GM18870 (cell line): Measurements from ENCODE around the gene PTPRE.

Experiments
- ATAC-seq: cut with Tn5 transposase; IDR thresholded peaks from one replicate; pipeline ENCODE4 v1.9.1; 2021; ENCODE audit warnings: moderate library complexity; ENCODE audit not compliant: unreplicated experiment

Gene PTPRE

DNA sequence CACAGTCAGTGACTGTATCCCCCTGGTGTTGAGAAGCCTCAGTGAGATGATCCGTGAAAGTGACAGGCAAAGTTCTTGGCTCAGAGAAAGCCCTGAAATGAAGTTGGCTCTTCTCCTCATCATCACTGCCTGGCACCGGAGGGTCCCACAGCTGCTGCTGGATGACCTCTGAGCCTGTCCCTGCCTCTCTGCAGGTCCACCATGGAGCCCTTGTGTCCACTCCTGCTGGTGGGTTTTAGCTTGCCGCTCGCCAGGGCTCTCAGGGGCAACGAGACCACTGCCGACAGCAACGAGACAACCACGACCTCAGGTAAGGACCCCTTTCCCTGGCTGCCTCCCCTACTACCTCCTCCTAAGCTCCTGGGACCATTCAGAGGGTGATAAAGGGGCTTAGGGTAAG, 133.8 kb downstream of the PTPRE start:
- ATAC-seq, result no peak

DNA sequence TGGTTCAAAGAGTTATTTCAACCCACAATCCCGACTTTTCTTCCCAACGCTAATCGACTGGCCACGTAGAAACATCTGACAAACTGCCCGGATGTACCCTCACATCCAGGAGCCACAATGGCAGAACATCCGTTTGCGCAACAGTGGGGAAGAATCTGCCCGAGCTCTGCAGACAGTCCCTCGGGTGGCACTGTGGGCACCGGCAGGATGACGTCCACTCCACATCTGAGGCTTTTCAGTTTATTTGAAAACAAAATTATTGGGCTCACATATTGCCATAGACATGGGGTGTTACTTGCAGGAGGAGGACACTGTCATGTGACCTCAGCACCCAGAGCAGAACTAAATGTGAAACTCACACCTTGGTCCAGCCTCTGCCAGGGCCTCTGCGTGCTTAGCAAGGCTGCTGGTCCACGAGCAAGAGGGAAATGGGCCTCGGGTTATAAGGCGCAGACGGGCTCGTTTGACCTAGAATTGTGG, 135.3 kb downstream of the PTPRE start:
- no peak for ATAC-seq

DNA sequence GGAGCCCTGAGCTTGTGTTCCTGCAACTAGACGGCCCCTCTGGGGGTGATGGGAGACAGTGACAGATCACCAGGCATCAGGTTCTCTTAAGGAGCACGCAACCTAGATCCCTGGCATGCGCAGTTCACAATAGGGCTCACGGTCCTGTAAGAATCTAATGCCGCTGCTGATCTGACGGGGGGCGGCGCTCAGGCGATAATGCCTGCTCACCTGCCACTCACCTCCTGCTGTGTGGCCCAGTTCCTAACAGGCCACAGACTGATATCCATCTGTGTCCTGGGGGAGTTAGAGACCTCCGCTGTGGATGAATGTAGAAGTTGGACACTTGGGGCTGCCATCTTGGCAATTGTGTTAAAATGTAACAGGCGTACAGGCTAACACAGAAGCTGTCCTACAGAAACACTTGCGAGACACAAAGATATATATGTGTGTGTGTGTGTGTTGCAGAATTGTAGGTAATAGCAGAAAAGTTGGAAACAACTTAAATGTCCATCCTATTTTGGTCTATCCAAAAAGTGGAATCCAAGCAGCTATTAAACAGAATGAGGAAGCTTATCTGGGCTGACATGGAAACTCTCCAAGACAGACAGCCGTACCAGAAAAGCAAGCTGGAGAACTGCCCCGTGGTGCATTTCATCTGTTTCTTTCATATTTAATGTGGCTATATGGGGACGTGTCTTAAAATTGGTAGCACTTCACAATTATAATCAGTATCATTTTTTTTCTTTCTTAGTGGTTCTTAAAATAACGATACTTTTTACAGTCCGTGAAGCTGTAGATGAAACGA, 136.5 kb downstream of the PTPRE start:
- no peak for ATAC-seq

DNA sequence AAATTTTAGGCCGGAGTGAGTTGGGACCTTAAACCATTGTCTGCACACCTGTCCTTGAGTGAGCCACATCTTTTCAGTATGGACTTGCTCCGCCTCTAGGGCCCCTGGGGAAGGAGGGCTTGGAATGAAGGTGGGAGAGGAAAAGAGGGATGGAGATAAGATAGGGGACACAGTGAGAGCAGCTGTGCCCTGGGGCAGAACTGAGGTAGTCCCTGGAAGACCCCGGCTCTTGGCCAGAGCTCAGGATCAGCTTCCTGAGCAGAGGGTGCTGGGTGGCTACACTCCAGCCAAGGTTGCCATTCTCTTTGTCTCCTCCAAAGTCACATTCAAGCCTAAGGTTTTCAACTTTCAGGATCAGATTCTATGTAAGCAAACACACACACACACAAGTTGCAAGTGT, 137.3 kb downstream of the PTPRE start:
- ATAC-seq, result no peak

DNA sequence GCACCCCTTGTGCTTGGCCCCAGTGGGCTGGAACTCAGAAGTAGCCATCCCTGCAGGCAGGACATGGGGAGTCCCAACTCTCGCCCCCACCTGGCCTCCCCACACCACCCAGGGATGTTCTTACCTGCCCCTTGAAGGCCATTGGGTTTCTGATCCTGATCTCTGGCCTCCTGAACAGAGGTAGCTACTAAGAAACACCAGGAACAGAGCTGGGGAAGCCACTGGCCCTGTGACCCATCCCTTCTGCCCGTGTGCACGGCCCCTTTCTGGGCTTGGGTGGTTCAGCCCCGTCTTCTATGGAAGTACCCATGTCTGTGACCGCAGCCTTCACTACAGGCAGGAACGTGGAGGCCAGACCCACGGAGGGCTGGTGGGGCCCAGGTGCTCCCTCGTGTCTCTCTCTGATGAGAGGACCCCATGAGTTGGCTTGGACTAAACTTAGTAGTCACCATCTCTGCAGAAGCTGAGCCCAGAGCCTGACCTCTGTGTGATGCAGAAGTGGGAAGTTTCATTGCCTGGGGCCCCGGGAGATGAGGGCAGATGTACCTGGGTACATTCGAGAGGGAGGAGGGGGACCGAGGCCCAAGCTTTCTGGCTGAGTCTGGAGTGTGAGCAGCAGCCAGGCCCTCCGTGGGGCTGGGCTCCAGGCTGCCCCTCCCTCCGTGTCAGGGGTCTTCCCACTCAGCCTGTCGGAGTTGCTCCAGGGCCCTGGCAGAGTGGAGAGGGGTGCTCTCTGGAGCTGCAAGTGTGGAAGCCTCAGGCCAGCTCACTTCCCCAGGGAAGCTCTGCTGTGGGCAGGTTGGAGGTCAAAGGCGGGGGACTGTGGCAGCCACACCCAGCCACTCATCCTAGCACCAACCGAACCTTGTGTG, 138.3 kb downstream of the PTPRE start:
- no peak for ATAC-seq

DNA sequence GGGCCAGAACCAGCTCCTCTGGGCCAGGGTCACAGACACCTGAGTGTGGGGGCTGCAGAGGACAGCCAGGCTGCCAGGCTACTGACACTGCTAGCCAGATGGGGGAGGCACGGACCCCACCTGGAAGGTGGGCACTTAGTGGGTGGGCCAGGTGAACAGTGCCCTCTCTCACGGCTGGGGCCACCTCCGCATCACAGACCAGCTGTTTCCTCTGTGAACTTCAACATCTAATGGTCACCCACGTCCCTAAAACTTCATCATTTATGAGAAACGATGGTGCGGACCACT, 138.9 kb downstream of the PTPRE start:
- ATAC-seq, result no peak

DNA sequence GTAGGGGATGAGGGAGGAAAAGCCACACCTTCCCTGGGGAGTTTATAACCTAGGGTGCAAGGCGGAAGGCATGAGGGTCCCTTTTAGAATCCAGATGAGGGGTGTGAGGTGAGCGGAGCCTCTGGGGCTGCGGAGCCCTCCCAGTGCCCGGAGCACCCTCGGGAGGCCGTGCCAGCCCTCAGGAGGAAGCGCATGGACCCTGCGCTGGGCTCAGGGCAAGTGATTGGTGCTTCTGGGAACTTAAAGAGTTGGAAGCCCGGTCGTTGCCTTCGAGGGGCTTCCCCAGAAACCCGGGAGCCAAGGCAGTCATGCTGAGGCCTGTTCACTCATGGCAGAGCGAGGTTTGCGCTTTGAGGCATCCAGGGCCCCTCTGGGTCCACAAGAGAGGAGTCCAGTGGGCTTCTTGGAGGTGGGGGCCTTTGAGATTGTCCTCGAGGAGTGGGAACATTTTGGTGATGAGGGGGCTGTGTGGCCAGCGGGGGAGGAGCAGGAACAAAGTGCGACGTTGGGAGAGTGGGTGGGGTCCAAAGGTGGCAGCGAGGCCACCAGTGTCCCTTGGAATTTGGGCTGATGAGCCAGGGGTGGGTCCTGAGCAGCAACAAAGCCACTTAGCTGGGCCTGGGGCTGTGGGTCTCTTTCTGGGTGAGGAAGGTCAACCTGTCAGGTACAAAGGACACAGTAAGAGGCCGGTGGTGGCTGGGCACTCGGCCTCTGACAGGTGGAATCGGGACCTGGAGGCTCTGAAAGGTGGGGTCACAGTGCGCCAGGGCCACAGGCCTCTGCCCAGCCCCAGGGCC, 139.5 kb downstream of the PTPRE start:
- ATAC-seq, result no peak

DNA sequence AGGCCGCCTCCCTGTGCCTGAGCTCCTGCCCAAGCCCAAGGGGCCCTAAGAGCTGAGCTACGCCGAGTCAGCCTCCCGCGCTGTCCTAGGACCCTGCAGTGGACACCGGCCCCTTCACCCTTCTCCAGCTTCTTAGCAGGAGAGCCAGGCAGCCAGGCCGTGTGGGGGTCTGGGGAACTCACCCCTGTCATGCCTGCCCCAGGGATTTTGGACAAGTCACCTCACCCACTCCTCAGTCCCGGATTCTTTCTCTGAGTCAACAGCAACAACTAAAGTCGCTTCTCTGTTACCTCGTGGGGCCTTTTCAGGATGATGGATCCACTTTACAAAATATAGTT, 140.0 kb downstream of the PTPRE start:
- peak; percentile 1 for ATAC-seq

DNA sequence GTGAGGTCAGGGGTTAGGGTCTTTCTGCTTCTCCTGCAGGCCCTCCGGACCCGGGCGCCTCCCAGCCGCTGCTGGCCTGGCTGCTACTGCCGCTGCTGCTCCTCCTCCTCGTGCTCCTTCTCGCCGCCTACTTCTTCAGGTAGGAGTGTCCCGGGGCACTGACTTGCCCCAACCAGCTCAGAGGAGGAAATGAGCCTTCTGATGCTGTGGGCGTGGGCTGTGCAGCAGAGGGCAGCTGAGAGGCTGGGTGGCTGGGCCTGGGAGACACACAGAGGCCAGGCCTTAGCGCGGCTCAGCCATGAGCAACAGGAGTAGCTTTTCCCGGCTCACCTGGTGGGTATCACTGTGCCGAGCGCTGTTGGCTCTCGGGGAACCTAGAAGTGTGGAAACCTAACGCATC, 140.4 kb downstream of the PTPRE start:
- peak; percentile 95 for ATAC-seq

DNA sequence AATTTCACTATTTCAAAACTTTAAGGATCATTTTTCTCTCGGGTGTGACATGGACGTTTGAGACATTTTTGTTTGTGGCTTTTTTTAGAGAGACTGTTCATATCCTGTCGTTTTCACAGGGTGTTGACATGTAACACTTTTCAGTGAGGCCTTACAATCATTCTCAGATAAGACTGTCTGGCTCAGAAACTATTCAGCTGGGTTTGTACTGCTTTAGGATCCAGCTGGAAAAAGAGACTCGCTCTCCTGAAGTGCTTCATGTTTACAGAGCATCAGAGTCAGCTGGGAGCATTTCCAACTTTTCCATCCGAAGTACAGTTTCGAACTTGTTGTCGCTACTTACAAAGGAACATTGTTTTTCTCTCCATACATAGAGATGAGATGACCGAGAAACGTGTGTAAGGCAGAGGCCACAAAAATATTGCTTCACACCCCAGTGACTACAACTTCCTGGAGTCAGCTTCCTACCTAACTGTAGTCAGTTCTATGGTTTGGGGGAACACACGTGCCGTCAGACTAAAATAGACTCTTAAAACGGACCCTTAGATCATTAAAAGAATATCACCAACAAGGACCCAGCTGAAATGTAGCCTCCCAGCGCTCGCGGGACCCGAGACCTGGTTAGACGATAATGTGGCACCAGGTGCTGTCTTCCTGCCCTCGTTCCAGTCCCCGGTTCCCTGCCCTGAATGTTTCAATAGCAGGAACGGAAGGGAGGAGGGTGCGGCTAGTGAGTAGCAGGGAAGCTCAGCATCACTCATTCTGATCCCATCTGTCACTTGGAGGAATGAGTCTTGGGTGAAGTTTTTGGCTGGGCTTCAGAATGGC, 141.3 kb downstream of the PTPRE start:
- peak; percentile 32 for ATAC-seq

DNA sequence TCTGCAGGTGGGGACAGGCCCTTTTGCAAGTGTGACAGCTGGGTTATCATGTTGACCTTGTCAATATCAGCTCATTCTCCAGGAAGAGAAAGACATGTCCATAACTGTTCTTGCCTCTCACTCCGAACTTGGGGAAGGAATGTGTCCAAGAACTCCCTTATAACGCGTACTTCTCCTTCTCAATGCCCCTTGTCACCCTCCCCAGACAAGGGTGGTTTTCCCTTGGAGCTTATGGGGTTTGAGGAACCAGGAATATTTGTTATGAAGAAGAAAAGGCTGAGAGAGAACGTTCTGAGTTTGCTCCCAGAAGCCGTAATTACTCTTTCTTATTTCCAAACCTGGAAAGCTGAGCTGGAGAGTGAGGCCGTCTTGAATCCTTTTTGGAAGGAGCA, 141.9 kb downstream of the PTPRE start:
- no peak for ATAC-seq

DNA sequence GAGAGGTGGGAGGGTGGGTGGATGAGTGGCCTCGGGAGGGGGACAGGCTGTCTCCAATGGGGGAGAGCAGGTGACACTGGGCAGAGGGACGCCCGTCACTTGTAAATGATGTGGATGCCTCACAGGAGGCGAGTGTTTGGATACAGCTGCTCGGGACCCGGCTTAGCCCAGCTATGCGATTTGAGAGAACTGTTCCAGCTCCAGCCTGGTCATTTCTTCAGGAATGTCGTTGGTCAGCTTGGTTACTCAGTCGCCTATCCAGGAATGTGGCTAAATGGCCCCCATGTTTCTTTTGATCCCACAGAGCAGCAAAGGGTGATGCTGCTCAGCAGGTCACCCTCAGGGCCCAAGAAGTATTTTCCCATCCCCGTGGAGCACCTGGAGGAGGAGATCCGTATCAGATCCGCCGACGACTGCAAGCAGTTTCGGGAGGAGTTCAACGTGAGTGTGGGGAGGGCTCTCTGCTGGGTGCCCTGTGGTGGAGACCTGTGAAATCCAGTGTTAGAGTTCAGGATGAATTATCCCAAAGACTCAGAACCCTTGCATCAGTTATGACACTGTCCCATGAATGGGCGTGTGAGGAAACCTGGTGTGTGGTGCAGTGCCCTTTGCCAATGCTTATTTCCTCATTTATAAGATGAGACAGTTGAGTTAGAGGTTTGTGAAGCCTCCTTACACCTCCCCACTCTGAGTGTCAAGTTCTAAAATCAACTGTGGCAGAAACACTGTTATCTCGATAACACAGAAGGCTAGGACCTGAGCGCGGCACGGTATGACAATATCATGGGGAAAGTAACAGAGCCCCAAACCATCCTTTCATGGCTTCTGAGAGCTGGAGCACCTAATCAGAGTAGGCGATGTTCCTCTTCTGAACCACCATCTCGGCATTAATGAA, 142.6 kb downstream of the PTPRE start:
- no peak for ATAC-seq

DNA sequence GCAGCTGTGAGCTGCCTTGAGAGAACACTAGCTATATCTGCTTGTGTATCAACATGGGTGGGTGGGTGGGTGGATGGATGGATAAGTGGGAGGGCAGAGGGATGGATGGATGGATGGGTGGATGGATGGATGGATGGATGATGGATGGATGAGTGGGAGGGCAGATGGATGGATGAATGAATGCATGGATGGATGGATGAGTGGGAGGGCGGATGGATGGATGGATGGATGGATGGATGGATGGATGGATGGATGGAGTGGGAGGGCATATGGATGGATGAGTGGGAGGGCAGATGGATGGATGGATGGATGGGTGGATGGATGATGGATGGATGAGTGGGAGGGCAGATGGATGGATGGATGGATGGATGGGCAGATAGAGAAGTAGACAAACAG, 143.2 kb downstream of the PTPRE start:
- no peak for ATAC-seq

DNA sequence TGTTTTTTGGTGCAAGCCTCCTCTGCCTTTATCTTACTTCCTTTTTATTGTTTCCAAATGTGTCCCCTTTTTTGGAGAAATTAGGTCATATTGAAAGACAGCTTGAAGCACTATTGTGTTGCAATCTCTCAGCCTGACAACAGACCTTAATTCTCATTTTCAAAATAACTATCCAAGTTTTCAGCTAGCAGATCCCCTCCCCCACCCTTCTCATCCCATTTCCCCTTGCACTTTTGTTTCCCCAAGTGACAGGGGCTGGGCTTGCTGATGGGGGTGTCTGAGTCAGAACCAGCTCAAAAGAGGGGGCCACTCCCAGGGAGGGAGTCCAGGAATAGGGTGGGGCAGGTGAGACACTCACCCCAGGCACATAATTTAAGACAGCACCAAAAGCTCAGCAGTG, 144.0 kb downstream of the PTPRE start:
- no peak for ATAC-seq

DNA sequence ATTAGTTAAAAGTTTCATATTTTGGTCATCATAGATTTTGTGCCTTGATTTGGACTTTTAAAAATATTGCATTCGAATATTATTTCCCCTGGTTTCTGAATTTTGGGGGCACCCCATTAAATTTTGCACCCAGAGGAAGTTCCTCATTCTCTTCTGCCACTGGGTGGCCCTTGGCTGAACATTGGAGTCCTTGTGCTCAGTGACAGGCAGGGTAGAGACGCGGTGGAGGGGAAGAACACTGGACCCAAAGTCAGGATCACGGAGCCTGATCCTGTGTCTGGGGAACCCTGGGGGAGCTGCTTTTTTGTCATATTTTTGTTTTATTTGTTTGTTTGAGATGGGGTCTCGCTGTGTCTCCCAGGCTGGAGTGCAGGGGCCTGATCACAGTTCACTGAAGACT, 144.6 kb downstream of the PTPRE start:
- no peak for ATAC-seq

DNA sequence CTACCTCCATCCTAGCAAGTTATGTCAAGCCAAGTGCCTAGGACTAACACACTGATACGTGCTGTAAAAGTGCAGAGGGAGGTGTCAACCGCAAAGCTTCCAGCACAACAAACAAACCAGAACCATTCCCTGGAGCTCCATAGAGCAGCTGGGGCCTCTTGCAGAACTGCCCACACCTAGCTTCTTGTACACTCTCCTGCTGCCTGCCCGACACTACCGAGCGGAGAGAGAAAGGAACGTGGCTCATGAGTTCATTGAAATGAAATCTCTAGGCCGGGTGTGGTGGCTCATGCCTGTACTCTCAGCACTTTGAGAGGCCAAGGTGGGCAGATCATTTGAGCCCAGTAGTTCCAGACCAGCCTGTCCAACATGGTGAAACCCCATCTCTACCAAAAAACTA, 145.8 kb downstream of the PTPRE start:
- no peak for ATAC-seq

DNA sequence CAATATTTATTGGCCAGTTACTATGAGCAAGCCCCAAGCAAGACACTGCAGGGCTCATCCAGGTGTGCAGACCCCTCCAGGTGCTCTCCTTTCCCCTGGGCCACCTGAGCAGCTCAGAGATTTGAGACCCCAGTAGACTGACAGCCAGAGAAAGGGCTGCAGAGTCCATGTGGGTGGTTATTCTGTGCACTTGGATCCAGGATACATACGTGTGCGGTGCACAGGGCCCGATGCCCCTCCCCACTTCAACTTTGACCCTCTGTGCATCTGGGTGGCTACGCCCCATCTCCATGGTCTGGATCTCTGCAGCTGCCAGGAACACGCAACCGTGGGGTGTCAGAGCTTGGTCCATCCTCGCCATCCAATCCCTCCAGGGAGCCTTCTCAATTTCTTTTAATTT, 146.5 kb downstream of the PTPRE start:
- no peak for ATAC-seq

DNA sequence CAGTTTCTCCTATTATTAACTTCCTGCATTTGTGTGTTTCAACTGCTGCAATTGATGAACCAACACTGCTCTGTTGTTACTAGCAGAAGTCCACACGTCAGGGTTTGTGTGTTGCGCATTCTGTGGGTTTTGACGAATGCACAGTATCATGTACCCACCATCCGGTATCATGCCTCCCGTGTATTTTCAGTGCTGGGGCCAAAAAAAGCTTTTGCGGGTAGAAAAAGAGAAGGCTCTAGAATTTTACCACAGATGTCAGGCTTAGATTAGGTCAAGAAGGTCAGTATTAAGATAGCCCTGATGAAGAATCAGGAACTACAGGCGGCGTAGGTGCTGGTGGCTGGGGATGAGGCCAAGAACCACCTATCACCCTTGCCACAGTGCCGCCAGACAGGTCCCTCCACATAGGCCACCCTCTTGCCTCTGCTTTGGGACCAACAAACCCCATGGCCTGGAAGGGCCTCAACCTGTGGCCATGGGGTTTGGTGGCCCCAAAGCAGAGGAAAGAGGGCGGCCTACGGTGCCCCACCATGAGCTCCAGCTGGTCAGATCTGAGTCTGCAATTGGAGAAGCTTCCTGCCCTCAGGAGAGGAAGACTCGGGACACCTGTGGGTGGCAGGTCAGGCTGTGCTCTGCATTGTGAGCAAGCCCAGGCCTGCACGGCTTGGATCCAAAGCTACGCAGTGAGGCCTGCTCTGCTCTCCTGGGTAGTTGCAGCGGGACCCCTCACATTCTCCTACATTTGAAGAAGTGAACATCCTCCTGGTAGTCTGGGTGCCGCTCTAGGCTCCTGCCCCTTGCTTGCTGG, 147.5 kb downstream of the PTPRE start:
- ATAC-seq, result no peak
